Ovary (tissue), 9 donors: ENCODE data around the gene PRKCD. TPM values are rescaled to one million over a fixed set of nuclear protein-coding genes. Genes with fewer than 3 reads are reported as not detected.

ENCODE experiments used
- DNase-seq, 5 donors: peaks; one replicate each; pipeline ENCODE4 v3.0.0-alpha.2; 2019 to 2020
- H3K27ac ChIP-seq, 2 donors: fragments of 200-600 bp; one replicate each; pipeline versions ENCODE4 v1.5.1 to v1.8.0; 2019 to 2022
- H3K27me3 ChIP-seq: fragments of 200-600 bp; one replicate; pipeline ENCODE4 v1.8.0; 2022
- H3K36me3 ChIP-seq: fragments of 200-600 bp; sonication (generic); one replicate; pipeline ENCODE4 v1.5.1; 2019
- H3K4me1 ChIP-seq: one replicate; pipeline ENCODE4 v1.8.1; 2013; ENCODE audit warnings: mild to moderate bottlenecking, moderate library complexity; ENCODE audit not compliant: insufficient read depth
- H3K4me3 ChIP-seq: fragments of 200-600 bp; sonication (generic); one replicate; pipeline ENCODE4 v1.5.1; 2017
- H3K9me3 ChIP-seq, 2 donors: fragments of 200-600 bp in 1 of 2; sonication (generic) in 1 of 2; one replicate each; pipeline versions ENCODE4 v1.5.1 to v1.8.1; 2013 to 2019; ENCODE audit warnings: mild to moderate bottlenecking in 1 of 2, moderate library complexity in 1 of 2
- CTCF ChIP-seq, 3 donors: fragments of 450-650 bp in 2 of 3; fragments of 200-600 bp in 1 of 3; IDR thresholded peaks; one replicate each; pipeline versions ENCODE4 v1.5.1 to v1.8.0; 2016 to 2022; ENCODE audit warnings: antibody characterized with exemption in 3 of 3, mild to moderate bottlenecking in 1 of 3
- EP300 ChIP-seq: sonication (generic); formaldehyde crosslinking; IDR thresholded peaks from one replicate; pipeline ENCODE4 v1.6.1; 2017; ENCODE audit warnings: antibody characterized with exemption
- POLR2A ChIP-seq: fragments of 450-650 bp; IDR thresholded peaks from one replicate; pipeline ENCODE4 v1.6.1; 2017; ENCODE audit warnings: antibody characterized with exemption, mild to moderate bottlenecking, moderate library complexity
- WGBS, 3 donors: extraction: QIAGEN DNeasy Blood & Tissue Kit in 1 of 3; methylation state at CpG; one replicate each; pipeline versions ENCODE4 v1.1.5 to v1.1.7; 2013 to 2017; 5-methylcytosine and 5-hydroxymethylcytosine counted together
- intact Hi-C, 4 donors: fragments of 100-400 bp; cut with DNase I; formaldehyde crosslinking; loops; one replicate each; pipeline versions ENCODE4 v1.11.0 to v1.15.1; 2022 to 2023
- polyA plus RNA-seq, 2 donors: library from polyadenylated mRNA; stranded (reverse); fragments of 200-250 nt in 1 of 2; fragments of 350-450 nt in 1 of 2; fragmentation: Illumina TruSeq in 1 of 2; extraction: RNeasy Lipid Tissue Mini Kit (QIAGEN cat#74804) in 1 of 2; gene quantifications; one replicate each; pipeline ENCODE4 v1.2.3, GENCODE V29; 2013 to 2014
- total RNA-seq, 7 donors: library from RNA; depleted of rRNA in 2 of 7; stranded (reverse); fragments of >200 nt in 2 of 7; fragmentation: NEBNext Ultra II Directional in 3 of 7; extraction: Animal tissue kit (Norgen Biotek cat#: 25700) in 3 of 7; gene quantifications; one replicate each; pipeline versions ENCODE4 v1.1.0 to v1.2.4, GENCODE V29; 2016 to 2023
- donor health status: DM: no; HTN: no; CAD: no; lungs with moderate emphysema.
- donor health status: DM: no; HTN: no; CAD: no.
- donor health status: Bipolar disorder and iron deficiency.
- donor health status: DM: yes; HTN: yes; CAD: no.
- donor health status: DM: no; HTN: no; CAD: no.
- donor health status: DM: yes; HTN: yes; CAD: no.

Gene PRKCD
- total and polyA plus RNA-seq, 9 donors = 6.6 to 22.2 (median 15.2) TPM

DNA sequence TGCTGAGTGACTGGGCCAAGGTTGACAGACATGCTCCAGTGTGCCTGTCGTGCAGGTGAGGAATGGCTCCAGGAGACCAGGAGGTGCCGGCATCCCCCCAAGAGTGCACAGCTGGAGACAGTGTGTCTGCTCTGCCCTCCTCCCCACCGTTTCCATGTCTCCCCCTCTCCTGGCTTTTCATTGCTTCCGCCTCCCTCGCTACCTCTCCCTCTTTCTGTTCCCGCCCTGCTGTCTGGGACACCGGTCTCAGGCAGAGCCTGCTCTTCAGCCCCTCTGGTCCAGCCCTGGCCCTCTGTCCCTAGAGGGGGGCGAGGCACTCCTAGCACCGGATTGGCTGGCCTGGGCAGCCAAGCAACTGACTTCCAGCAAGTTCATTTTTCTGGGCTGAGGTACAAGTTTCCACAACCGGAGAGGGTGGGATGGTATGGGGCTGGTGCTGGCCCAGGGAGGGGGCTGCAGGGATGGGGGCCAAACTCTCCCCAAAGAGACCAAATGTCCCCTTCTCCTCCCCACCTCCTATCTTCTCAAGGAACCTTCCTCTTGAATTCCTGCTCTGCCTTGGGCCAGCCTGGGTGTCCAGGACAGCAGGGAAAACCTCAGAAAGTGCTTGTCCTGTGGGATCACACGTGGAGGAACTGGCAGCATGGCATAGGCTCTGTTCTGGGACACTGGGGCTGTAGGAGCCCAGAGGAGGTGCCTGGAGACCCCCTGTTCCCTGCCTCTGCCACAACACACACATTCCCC is 32.6 kb downstream of the PRKCD start:
- 29 to 32% (median 31%) methylated on average over 11 of the region's 11 CpGs for WGBS, 3 donors
- Histone ChIP-seq H3K27me3 (no peaks in the 10 kb centered on the region), H3K4me3 (no peak overlapping the region), H3K9me3 (no peaks in the 10 kb centered on the region), H3K4me1 (peaks cover 12% of the 10 kb centered on the region), H3K27ac (peak overlapping the region in 1 of 2 donors; percentile 42), H3K36me3 (no peaks in the 10 kb centered on the region)
- peak in 4 of 5 donors; percentile 34 to 56 (median 51) for DNase-seq
- intact Hi-C loops = loop anchor here (2.0 to 5.0 kb wide), 2 partner anchors 79 to 81 kb away; no protein-coding TSS in a partner anchor
- TF ChIP-seq POLR2A (no peak), CTCF (IDR thresholded peaks at IDR 0.05) (no peak), EP300 (no peak)

DNA sequence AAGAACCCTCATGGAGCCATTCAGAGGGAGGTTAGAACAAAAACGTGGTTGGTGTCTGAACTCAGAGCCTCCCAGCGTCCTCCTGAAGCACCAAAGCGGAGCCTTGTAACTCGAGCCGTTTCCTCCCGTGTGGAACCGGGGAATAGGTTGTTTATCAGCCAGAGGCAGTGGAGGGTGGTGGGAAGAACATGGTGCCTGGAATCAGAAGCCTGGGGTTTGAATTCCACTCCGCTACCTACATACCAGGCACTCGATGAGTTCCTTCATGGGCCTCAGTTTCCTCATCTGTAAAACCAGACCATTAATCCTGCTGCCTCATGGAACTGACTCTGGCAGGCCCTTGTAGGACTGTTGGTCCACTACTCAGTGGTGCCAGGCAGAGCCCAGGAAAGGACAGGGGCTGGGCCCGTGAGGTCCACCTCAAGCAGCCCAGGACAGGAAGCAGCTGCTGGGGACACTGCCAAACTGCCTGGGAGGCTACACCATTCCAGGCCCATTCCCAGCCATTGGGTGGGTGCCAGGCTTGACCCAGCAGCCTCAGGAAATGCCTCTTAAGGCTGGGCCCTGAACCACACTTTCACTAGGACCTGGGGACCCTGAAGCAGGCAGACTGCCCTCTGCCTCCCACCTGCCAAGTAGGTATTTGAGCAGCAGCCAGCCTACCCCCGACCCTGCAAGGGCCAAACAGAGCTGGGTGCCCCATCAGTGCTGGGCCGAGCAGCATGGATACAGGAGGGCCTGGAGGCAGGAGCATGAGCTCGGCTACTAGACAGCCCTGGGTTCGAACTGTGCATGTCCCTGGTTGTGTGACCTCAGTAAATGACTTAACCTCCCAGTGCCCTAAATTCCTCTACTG is 33.4 kb downstream of the PRKCD start:
- peaks cover 12% of the 10 kb centered on the region for H3K4me1 ChIP-seq
- TF ChIP-seq CTCF (IDR thresholded peaks at IDR 0.05) (no peak), EP300 (no peak), POLR2A (no peak)
- 37 to 45% (median 40%) methylated on average over 14 of the region's 14 CpGs for WGBS, 3 donors
- no peak overlapping the region for H3K4me3 ChIP-seq
- H3K27me3 ChIP-seq = no peaks in the 10 kb centered on the region
- DNase-seq = peak; percentile 45 to 74 (median 55)
- H3K9me3 ChIP-seq = no peaks in the 10 kb centered on the region
- H3K36me3 ChIP-seq = no peaks in the 10 kb centered on the region
- intact Hi-C loops = loop anchor here (2.0 to 5.0 kb wide), 2 partner anchors 80 to 82 kb away; no protein-coding TSS in a partner anchor
- peak overlapping the region in 1 of 2 donors; percentile 42 for H3K27ac ChIP-seq

- H3K27me3 ChIP-seq = no peaks in the 10 kb centered on the region
- intact Hi-C loops = loop anchor here in 3 of 4 donors (2.0 kb wide), 1 partner anchor 80 kb away; no protein-coding TSS in a partner anchor
- H3K36me3 ChIP-seq = no peaks in the 10 kb centered on the region
- no peak for DNase-seq
- H3K27ac ChIP-seq = no peak overlapping the region
- H3K9me3 ChIP-seq = no peaks in the 10 kb centered on the region
- 84 to 91% (median 89%) methylated on average over 10 of the region's 10 CpGs for WGBS, 3 donors
- H3K4me3 ChIP-seq = no peak overlapping the region
- TF ChIP-seq POLR2A (no peak), CTCF (IDR thresholded peaks at IDR 0.05) (no peak), EP300 (no peak)
- H3K4me1 ChIP-seq = peaks cover 12% of the 10 kb centered on the region
Measured at GRCh38 chr3:53195066-53195450, 34.0 kb downstream of the PRKCD start.
